SK-N-MC (cell line): ENCODE results near the gene FMNL3.

Experiments used
- EZH2 ChIP-seq: fragments of 200-600 bp; sonication (generic); IDR thresholded peaks from one replicate; pipeline ENCODE4 v1.6.1; 2017; ENCODE audit warnings: antibody characterized with exemption
- POLR2AphosphoS5 ChIP-seq: IDR thresholded peaks from 2 replicates; pipeline ENCODE4 v1.6.1; 2012; ENCODE audit warnings: mild to moderate bottlenecking, low read depth, low read length, borderline replicate concordance

GRCh38 chr12:49702676-49703215 is 4.5 kb downstream of the FMNL3 start:
- TF ChIP-seq POLR2AphosphoS5 (no peak), EZH2 (no peak)
